Ovary (tissue), 3 donors: Measurements from ENCODE around the gene DAB1.

Experiments
- EP300 ChIP-seq: sonication (generic); formaldehyde crosslinking; IDR thresholded peaks from one replicate; pipeline ENCODE4 v1.6.1; 2017; ENCODE audit warnings: antibody characterized with exemption
- POLR2A ChIP-seq: fragments of 450-650 bp; IDR thresholded peaks from one replicate; pipeline ENCODE4 v1.6.1; 2017; ENCODE audit warnings: antibody characterized with exemption, mild to moderate bottlenecking, moderate library complexity
- TF ChIP-seq, protein P1 (sequence below), 3 donors: fragments of 450-650 bp in 2 of 3; fragments of 200-600 bp in 1 of 3; IDR thresholded peaks; one replicate each; pipeline versions ENCODE4 v1.5.1 to v1.8.0; 2016 to 2022; ENCODE audit warnings: antibody characterized with exemption in 3 of 3, mild to moderate bottlenecking in 1 of 3
- donor health status: DM: no; HTN: no; CAD: no.

DNA sequence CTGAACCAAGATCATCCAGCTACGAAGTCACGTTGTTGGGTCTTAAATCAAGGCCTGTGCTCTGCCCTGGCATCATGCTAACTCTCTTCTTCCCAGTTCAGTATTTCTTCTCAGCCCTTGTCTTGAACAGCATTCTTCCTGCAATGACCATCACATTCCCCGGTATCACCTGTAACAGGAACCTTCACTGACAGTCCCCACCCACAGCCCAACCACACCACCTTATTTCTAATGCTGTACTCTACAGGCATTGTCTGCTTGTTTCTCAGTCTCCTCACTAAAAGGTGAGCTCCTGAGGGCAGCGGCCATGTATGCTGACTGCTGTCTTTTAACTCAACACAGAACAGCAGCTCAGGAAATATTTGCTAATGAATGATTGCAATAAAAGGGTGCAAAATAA lies 54.0 kb downstream of the DAB1 start:
- TF ChIP-seq POLR2A (no peak), EP300 (no peak)
- TF ChIP-seq, protein P1, sequence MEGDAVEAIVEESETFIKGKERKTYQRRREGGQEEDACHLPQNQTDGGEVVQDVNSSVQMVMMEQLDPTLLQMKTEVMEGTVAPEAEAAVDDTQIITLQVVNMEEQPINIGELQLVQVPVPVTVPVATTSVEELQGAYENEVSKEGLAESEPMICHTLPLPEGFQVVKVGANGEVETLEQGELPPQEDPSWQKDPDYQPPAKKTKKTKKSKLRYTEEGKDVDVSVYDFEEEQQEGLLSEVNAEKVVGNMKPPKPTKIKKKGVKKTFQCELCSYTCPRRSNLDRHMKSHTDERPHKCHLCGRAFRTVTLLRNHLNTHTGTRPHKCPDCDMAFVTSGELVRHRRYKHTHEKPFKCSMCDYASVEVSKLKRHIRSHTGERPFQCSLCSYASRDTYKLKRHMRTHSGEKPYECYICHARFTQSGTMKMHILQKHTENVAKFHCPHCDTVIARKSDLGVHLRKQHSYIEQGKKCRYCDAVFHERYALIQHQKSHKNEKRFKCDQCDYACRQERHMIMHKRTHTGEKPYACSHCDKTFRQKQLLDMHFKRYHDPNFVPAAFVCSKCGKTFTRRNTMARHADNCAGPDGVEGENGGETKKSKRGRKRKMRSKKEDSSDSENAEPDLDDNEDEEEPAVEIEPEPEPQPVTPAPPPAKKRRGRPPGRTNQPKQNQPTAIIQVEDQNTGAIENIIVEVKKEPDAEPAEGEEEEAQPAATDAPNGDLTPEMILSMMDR (IDR thresholded peaks at IDR 0.05): no peak
